HepG2 (cell line): ENCODE results near the gene CCDC183. TPM values are rescaled to one million over a fixed set of nuclear protein-coding genes. Genes with fewer than 3 reads are reported as not detected.

Source experiments
- ATAC-seq: fragments of 200-7000 bp; cut with Tn5 transposase; 3 replicates; pipeline ENCODE4 v1.9.1; 2020; ENCODE audit warnings: mild to moderate bottlenecking, moderate library complexity
- BruUV-seq: library from RNA; stranded (reverse); fragments of 400-500 nt; replicated peaks from 2 replicates; lab custom pipeline; 2021; lab: Mats Ljungman, UMichigan
- CTCF ChIA-PET: fragments of 300-600 bp; formaldehyde crosslinking; extraction: SDS; loops from one replicate; lab custom pipeline; 2021; ENCODE audit warnings: low total read pairs, inconsistent platforms, low intra/inter-chr PET ratio; lab: Yijun Ruan, JAX
- POLR2A ChIA-PET: fragments of 350-600 bp; sonication (Branson Sonifier 250); formaldehyde crosslinking; loops from one replicate; lab custom pipeline; 2020; ENCODE audit warnings: antibody characterized with exemption, inconsistent platforms; lab: Yijun Ruan, JAX
- DNase-seq: peaks from one replicate; pipeline ENCODE4 v3.0.0-alpha.2; 2015; ENCODE audit warnings: low spot score
- FAIRE-seq: peaks from 3 replicates; lab custom pipeline; 2011; peaks lifted over from hg19 to GRCh38; lab: Jason Lieb, UNC
- H2AFZ ChIP-seq: one replicate; pipeline ENCODE4 v1.6.1; 2011; ENCODE audit warnings: low read length, inconsistent platforms
- H3K27ac ChIP-seq: fragments of 300-600 bp; 3 replicates; pipeline ENCODE4 v1.8.0; 2011; ENCODE audit warnings: mixed run types, mild to moderate bottlenecking, mixed read lengths, low read length, inconsistent platforms; ENCODE audit not compliant: insufficient read depth; ENCODE audit errors: extremely low read length
- H3K27me3 ChIP-seq, 2 experiments: fragments of 200-600 bp in 1 of 2; 2 replicates in 1 of 2; 3 replicates in 1 of 2; pipeline versions ENCODE4 v1.6.0 to v1.8.0; 2011; ENCODE audit warnings: low read length in 2 of 2, mild to moderate bottlenecking in 2 of 2, moderate library complexity in 2 of 2, inconsistent platforms in 1 of 2; ENCODE audit not compliant: insufficient read depth in 2 of 2, control insufficient read depth in 1 of 2
- H3K36me3 ChIP-seq, 2 experiments: fragments of 200-600 bp in 1 of 2; replicated peaks in 1 of 2; 2 replicates in 1 of 2; 3 replicates in 1 of 2; pipeline versions ENCODE4 v1.5.1 to v1.8.0; 2011; ENCODE audit warnings: low read length in 2 of 2, inconsistent platforms in 1 of 2; ENCODE audit not compliant: insufficient read depth in 2 of 2, control insufficient read depth in 1 of 2
- H3K4me1 ChIP-seq: 2 replicates; pipeline ENCODE4 v1.5.1; 2012; ENCODE audit warnings: low read length, inconsistent platforms; ENCODE audit not compliant: insufficient read depth
- H3K4me2 ChIP-seq: 2 replicates; pipeline ENCODE4 v1.6.0; 2011; ENCODE audit warnings: low read depth, low read length, inconsistent platforms
- H3K4me3 ChIP-seq, 3 experiments: fragments of 200-600 bp in 1 of 3; sonication (generic), shearing (Covaris generic) in 1 of 3; replicated peaks in 1 of 3; 2 replicates each; pipeline ENCODE4 v1.5.1; 2011 to 2016; ENCODE audit warnings: low read length in 3 of 3, inconsistent platforms in 2 of 3, low read depth in 2 of 3, mild to moderate bottlenecking in 2 of 3, control low read depth in 1 of 3, mixed read lengths in 1 of 3; ENCODE audit not compliant: insufficient read depth in 1 of 3
- H3K79me2 ChIP-seq: one replicate; pipeline ENCODE4 v1.6.1; 2011; ENCODE audit warnings: low read length, inconsistent platforms; ENCODE audit not compliant: insufficient read depth
- H3K9ac ChIP-seq: 2 replicates; pipeline ENCODE4 v1.6.0; 2011; ENCODE audit warnings: mild to moderate bottlenecking, low read depth, low read length, inconsistent platforms; ENCODE audit not compliant: insufficient read depth
- H3K9me3 ChIP-seq: 2 replicates; pipeline ENCODE4 v1.5.1; 2012; ENCODE audit warnings: mild to moderate bottlenecking, low read length
- H4K20me1 ChIP-seq: 2 replicates; pipeline ENCODE4 v1.6.0; 2011; ENCODE audit warnings: inconsistent platforms, mild to moderate bottlenecking, low read length, moderate library complexity; ENCODE audit not compliant: insufficient read depth
- BRD4 ChIP-seq: sonication (generic); formaldehyde crosslinking; IDR thresholded peaks from 2 replicates; pipeline ENCODE4 v1.4.0; 2020; ENCODE audit warnings: missing genetic modification reagents
- CTCF ChIP-seq: sonication (generic); formaldehyde crosslinking; IDR thresholded peaks from 2 replicates; pipeline ENCODE4 v1.5.0; 2020; ENCODE audit warnings: mild to moderate bottlenecking, missing genetic modification reagents, moderate library complexity
- RBFOX2 ChIP-seq: fragments of 200-400 bp; formaldehyde crosslinking; IDR thresholded peaks from 2 replicates; pipeline ENCODE4 v1.6.1; 2017; ENCODE audit warnings: low read depth, mild to moderate bottlenecking, low read length
- ZBTB38 ChIP-seq: sonication (generic); formaldehyde crosslinking; IDR thresholded peaks from 2 replicates; pipeline ENCODE4 v1.5.1; 2020; ENCODE audit warnings: mild to moderate bottlenecking, missing genetic modification reagents
- WGBS: methylation state at CpG from one replicate; pipeline ENCODE4 v1.1.6; 2017; ENCODE audit warnings: low lambda C conversion rate; 5-methylcytosine and 5-hydroxymethylcytosine counted together
- in situ Hi-C: cut with HindIII; loops from 2 replicates; pipeline ENCODE4 v1.10.0; 2017; ENCODE audit warnings: low pct_unique_long_range_greater_than_20kb; ENCODE audit not compliant: extremely low pct_ligation_motif_present
- intact Hi-C: fragments of 100-400 bp; cut with micrococcal nuclease; formaldehyde crosslinking; loops from one replicate; pipeline ENCODE4 v1.10.0; 2022; ENCODE audit not compliant: unreplicated experiment
- polyA plus RNA-seq, 8 experiments: library from polyadenylated mRNA; depleted of rRNA in 3 of 8; stranded (reverse) in 7 of 8; unstranded in 1 of 8; fragments of >200 nt; fragmentation: Illumina TruSeq in 4 of 8; extraction: Trizol in 4 of 8; gene quantifications; 2 replicates each; pipeline versions ENCODE4 v1.2.1 to v1.2.3, GENCODE V29; 2011 to 2016; ENCODE audit warnings: low read depth in 4 of 8, missing spikeins in 1 of 8, mixed read lengths in 1 of 8; ENCODE audit not compliant: insufficient read depth in 1 of 8
- total RNA-seq, 5 experiments: library from RNA; depleted of rRNA; stranded (reverse); fragments of >200 nt; fragmentation: Illumina TruSeq; extraction: Trizol; gene quantifications; 2 replicates each; pipeline ENCODE4 v1.2.3, GENCODE V29; 2016; ENCODE audit warnings: low read depth in 1 of 5

The CCDC183 gene
- total and polyA plus RNA-seq, 2 of the 13 experiments (the other 11 are each of a cell fraction or from before 2014, with no cell fraction given) = 5.0 to 66.4 TPM

- TF ChIP-seq CTCF (CRISPR knock-in tag) (no peak), ZBTB38 (CRISPR knock-in tag) (0 out of 2 replicates have a peak, but pooled peaks have one; percentile 30)
Observed at GRCh38 chr9:136854113-136854841, 58.1 kb downstream of the CCDC183 start (continued).

GRCh38 chr9:136854842-136855460, 58.8 kb downstream of the CCDC183 start:
- in situ Hi-C loops (no loop called here), intact Hi-C loops (no loop called here)
- H3K27ac ChIP-seq = no peak overlapping the region
- TF ChIP-seq BRD4 = no peak
- TF ChIP-seq RBFOX2 = peak; percentile 41; the same call in 1 of the 2 replicates
- peaks cover 9% of the 10 kb centered on the region for H3K79me2 ChIP-seq
- peaks cover 44% of the 10 kb centered on the region for H3K4me1 ChIP-seq
- H3K4me2 ChIP-seq = no peak overlapping the region
- H3K4me3 ChIP-seq = no peak overlapping the region
- H3K9me3 ChIP-seq = no peaks in the 10 kb centered on the region
- no peaks in the 10 kb centered on the region for H3K27me3 ChIP-seq
- ATAC-seq = no peak
- CTCF ChIA-PET = no interaction called here
- peaks cover 13 to 17% of the 10 kb centered on the region in 2 experiments for H3K36me3 ChIP-seq
- no TSS peak for BruUV-seq
- H3K9ac ChIP-seq = no peak overlapping the region
- FAIRE-seq = no peak
- no peak for DNase-seq
- no peak overlapping the region for H2AFZ ChIP-seq
- POLR2A ChIA-PET = interaction anchor here (1.3 to 1.8 kb wide), 2 partner anchors 27 to 93 kb away, joined by 3 to 5 read pairs; no protein-coding TSS in a partner anchor
- peaks cover 5% of the 10 kb centered on the region; the same call in 1 of the 2 replicates for H4K20me1 ChIP-seq
- WGBS = 100% methylated on average over 1 of the region's 23 CpGs
